ENCODE results near the gene EMC1.
"Not testable (repeated sequence)": the region's sequence is repeated elsewhere in the genome, so short reads cannot be mapped to it uniquely, and the experiment has no call there.

Gene EMC1

GRCh38 chr1:19260211-19261138, 9.2 kb upstream of the EMC1 start:
- no peak for DNase-seq

- no peak for DNase-seq
Measured at GRCh38 chr1:19258353-19258752, 7.0 kb upstream of the EMC1 start.

- no peak for DNase-seq
Measured at GRCh38 chr1:19257178-19257914, 6.0 kb upstream of the EMC1 start.

GRCh38 chr1:19256301-19256700, 5.0 kb upstream of the EMC1 start:
- not testable (repeated sequence) for DNase-seq

- DNase-seq = no peak
Measured at GRCh38 chr1:19255288-19255687, 4.0 kb upstream of the EMC1 start.

- DNase-seq = no peak
Measured at GRCh38 chr1:19254416-19254815, 3.1 kb upstream of the EMC1 start.

- no peak for DNase-seq
Measured at GRCh38 chr1:19250629-19251304, 557 bp downstream of the EMC1 start.

- no peak for DNase-seq
Measured at GRCh38 chr1:19240673-19241538, 10.4 kb downstream of the EMC1 start.

GRCh38 chr1:19239876-19240275, 11.4 kb downstream of the EMC1 start:
- no peak for DNase-seq

- DNase-seq = no peak
Measured at GRCh38 chr1:19234224-19234623, 17.1 kb downstream of the EMC1 start.

GRCh38 chr1:19232524-19232846, 18.8 kb downstream of the EMC1 start:
- DNase-seq = no peak

- not testable (repeated sequence) for DNase-seq
Measured at GRCh38 chr1:19231736-19232523, 19.4 kb downstream of the EMC1 start.

GRCh38 chr1:19229828-19230325, 21.4 kb downstream of the EMC1 start:
- DNase-seq = no peak

- no peak for DNase-seq
Measured at GRCh38 chr1:19229229-19229628, 22.1 kb downstream of the EMC1 start.

- DNase-seq = no peak
Measured at GRCh38 chr1:19222979-19223824, 28.1 kb downstream of the EMC1 start.

GRCh38 chr1:19222573-19222972, 28.8 kb downstream of the EMC1 start:
- DNase-seq = no peak

- no peak for DNase-seq
Measured at GRCh38 chr1:19220991-19221390, 30.3 kb downstream of the EMC1 start.

GRCh38 chr1:19220080-19220846, 31.1 kb downstream of the EMC1 start:
- no peak for DNase-seq

GRCh38 chr1:19219451-19219850, 31.9 kb downstream of the EMC1 start:
- no peak for DNase-seq

- DNase-seq = not testable (repeated sequence)
Measured at GRCh38 chr1:19216585-19216984, 34.7 kb downstream of the EMC1 start.
